GM23338 (cell line): ENCODE measurements around the gene BSPH1.

Source experiments
- CREB1 ChIP-seq: fragments of 250-450 bp; sonication (Bioruptor Pico); IDR thresholded peaks from 2 replicates; pipeline ENCODE4 v1.5.0; 2020; ENCODE audit warnings: low read depth, mild to moderate bottlenecking, moderate library complexity
- CTCF ChIP-seq, 2 experiments: fragments of 200-600 bp in 1 of 2; sonication (generic) in 1 of 2; conservative IDR thresholded peaks; 2 replicates each; pipeline versions ENCODE4 v1.5.1 to v1.6.1; 2016 to 2017; ENCODE audit warnings: antibody characterized with exemption in 2 of 2, low read depth in 2 of 2, mild to moderate bottlenecking in 2 of 2, moderate library complexity in 1 of 2
- ETS1 ChIP-seq: IDR thresholded peaks from 2 replicates; pipeline ENCODE4 v1.6.1; 2016; ENCODE audit warnings: antibody characterized with exemption
- JUNB ChIP-seq: IDR thresholded peaks from one replicate; pipeline ENCODE4 v1.6.1; 2016; ENCODE audit warnings: antibody characterized with exemption; ENCODE audit not compliant: unreplicated experiment
- POLR2AphosphoS5 ChIP-seq: IDR thresholded peaks from 2 replicates; pipeline ENCODE4 v1.6.1; 2016; ENCODE audit warnings: antibody characterized with exemption, low read depth
- REST ChIP-seq: IDR thresholded peaks from one replicate; pipeline ENCODE4 v1.6.1; 2018; ENCODE audit warnings: antibody characterized with exemption; ENCODE audit not compliant: unreplicated experiment

- no peak for TF ChIP-seq CREB1
- TF ChIP-seq CTCF (conservative IDR thresholded peaks at IDR 0.05; ENCODE audit: low read depth in 2 of 2), result no peak
- TF ChIP-seq ETS1, result no peak
- TF ChIP-seq POLR2AphosphoS5, result no peak
- TF ChIP-seq JUNB, result no peak
- no peak for TF ChIP-seq REST
Observed at GRCh38 chr19:48020686-48021085, 28.7 kb upstream of the BSPH1 start.
